ENCODE measurements around the gene PLXNB2. TPM values are rescaled to one million over a fixed set of nuclear protein-coding genes. Genes with fewer than 3 reads are reported as not detected.
A peak's percentile ranks its signal among the peaks of the same experiment; 100 is the strongest.

PLXNB2 gene
- total RNA-seq, 1 donor from 2014 or later, result 362 TPM

DNA sequence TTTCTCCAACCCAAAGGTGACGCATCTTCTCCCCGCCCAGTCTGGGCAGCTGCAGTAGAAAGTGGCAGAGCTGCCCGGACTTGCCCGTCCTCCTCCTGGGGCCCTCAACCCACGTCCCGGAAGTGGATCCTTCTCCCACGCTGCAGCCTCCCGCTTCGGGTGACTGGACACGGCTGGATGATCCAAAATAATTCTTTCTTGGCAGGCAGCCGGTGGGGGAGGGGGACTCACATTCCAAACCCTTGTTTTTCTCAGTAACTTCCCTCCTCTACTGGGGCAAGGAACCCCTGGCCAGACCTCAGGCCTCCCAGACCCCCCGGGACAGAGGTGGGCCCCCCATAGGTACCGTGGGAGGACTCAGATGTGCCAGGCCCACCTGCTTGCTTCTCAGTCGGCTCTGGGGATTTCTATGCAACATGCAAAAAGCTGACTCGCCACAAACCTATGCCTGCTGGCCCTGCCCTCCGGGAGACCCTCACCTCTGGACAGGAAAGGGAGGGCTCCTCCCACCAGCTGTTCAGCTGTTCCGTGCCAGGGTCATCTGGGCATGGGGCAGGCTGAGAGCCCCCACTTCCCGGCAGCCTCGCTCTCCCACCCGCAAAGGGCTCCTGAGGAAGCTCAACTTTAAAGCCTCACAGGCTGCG, 1.4 kb downstream of the PLXNB2 start:
- no peak for TF ChIP-seq CTCF (IDR thresholded peaks at IDR 0.05)
- Mint-ChIP-seq H3K4me3 (ENCODE audit: unreplicated experiment) (peak overlapping the region; percentile 93), H3K9me3 (ENCODE audit: unreplicated experiment) (no peaks in the 10 kb centered on the region), H3K27ac (ENCODE audit: unreplicated experiment) (peak overlapping the region; percentile 96), H3K4me1 (ENCODE audit: unreplicated experiment) (peaks cover 66% of the 10 kb centered on the region), H3K27me3 (ENCODE audit: unreplicated experiment) (no peaks in the 10 kb centered on the region), H3K36me3 (ENCODE audit: unreplicated experiment) (peaks cover 2% of the 10 kb centered on the region)
- DNase-seq (ENCODE audit: extremely low spot score, unreplicated experiment), result peak; percentile 95

GRCh38 chr22:50305393-50305922, 2.0 kb downstream of the PLXNB2 start:
- Mint-ChIP-seq H3K9me3 (ENCODE audit: unreplicated experiment) (no peaks in the 10 kb centered on the region), H3K27me3 (ENCODE audit: unreplicated experiment) (no peaks in the 10 kb centered on the region), H3K4me1 (ENCODE audit: unreplicated experiment) (peaks cover 68% of the 10 kb centered on the region), H3K27ac (ENCODE audit: unreplicated experiment) (peak overlapping the region; percentile 96), H3K4me3 (ENCODE audit: unreplicated experiment) (peak overlapping the region; percentile 93), H3K36me3 (ENCODE audit: unreplicated experiment) (peaks cover 4% of the 10 kb centered on the region)
- no peak for DNase-seq (ENCODE audit: extremely low spot score, unreplicated experiment)
- no peak for TF ChIP-seq CTCF (IDR thresholded peaks at IDR 0.05)

GRCh38 chr22:50304528-50305392, 2.7 kb downstream of the PLXNB2 start:
- no peak for TF ChIP-seq CTCF (IDR thresholded peaks at IDR 0.05)
- H3K9me3 Mint-ChIP-seq (ENCODE audit: unreplicated experiment), result no peaks in the 10 kb centered on the region
- H3K36me3 Mint-ChIP-seq (ENCODE audit: unreplicated experiment), result peaks cover 4% of the 10 kb centered on the region
- no peak for DNase-seq (ENCODE audit: extremely low spot score, unreplicated experiment)
- peak overlapping the region; percentile 96 for H3K27ac Mint-ChIP-seq (ENCODE audit: unreplicated experiment)
- peak overlapping the region; percentile 93 for H3K4me3 Mint-ChIP-seq (ENCODE audit: unreplicated experiment)
- H3K4me1 Mint-ChIP-seq (ENCODE audit: unreplicated experiment), result peaks cover 68% of the 10 kb centered on the region
- no peaks in the 10 kb centered on the region for H3K27me3 Mint-ChIP-seq (ENCODE audit: unreplicated experiment)

DNA sequence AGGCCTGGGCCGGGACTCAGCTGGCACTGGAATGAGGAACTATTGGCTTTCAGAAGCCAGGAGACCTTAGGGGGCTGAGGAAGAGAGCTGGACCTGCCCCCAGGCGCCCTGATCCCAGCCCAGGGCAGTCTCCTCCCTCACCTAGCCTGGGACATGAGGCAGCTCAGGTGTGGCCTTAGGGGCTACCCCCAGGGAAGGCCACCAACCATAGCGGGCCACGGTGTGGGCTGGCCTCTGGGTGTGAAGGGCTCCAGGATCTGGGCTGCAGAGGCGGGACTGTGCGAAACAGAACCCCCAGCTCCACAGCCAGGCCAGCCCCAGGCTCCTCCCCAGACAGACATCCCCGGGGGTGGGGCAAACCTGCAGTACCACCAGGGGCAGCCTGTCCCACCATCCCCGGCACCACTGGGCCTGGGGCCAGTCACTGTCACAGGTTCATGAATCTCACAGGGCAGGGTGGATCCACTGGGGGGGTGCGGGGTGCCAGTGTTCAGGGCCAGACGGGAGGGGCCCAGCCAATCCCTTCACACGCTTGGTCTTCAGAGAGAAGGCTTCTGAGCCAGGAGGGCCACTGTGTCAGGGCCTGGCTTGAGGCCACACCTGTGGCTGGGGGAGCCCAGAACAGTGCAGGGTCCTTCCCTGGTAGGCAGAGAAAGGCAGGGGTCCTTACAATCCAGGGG, 3.5 kb downstream of the PLXNB2 start:
- Mint-ChIP-seq H3K27me3 (ENCODE audit: unreplicated experiment) (no peaks in the 10 kb centered on the region), H3K27ac (ENCODE audit: unreplicated experiment) (peak overlapping the region; percentile 96), H3K9me3 (ENCODE audit: unreplicated experiment) (no peaks in the 10 kb centered on the region), H3K4me1 (ENCODE audit: unreplicated experiment) (peaks cover 62% of the 10 kb centered on the region), H3K4me3 (ENCODE audit: unreplicated experiment) (peak overlapping the region; percentile 65), H3K36me3 (ENCODE audit: unreplicated experiment) (peaks cover 4% of the 10 kb centered on the region)
- no peak for DNase-seq (ENCODE audit: extremely low spot score, unreplicated experiment)
- peak; percentile 13 for TF ChIP-seq CTCF (IDR thresholded peaks at IDR 0.05)
